GM19025 (cell line): ENCODE data around the gene PSMA6.
"Not testable (repeated sequence)": the region's sequence is repeated elsewhere in the genome, so short reads cannot be mapped to it uniquely, and the experiment has no call there.

ENCODE experiments used
- ATAC-seq: cut with Tn5 transposase; IDR thresholded peaks from one replicate; pipeline ENCODE4 v1.9.1; 2021; ENCODE audit warnings: mild to moderate bottlenecking, low read depth, moderate library complexity; ENCODE audit not compliant: unreplicated experiment

Gene PSMA6

DNA sequence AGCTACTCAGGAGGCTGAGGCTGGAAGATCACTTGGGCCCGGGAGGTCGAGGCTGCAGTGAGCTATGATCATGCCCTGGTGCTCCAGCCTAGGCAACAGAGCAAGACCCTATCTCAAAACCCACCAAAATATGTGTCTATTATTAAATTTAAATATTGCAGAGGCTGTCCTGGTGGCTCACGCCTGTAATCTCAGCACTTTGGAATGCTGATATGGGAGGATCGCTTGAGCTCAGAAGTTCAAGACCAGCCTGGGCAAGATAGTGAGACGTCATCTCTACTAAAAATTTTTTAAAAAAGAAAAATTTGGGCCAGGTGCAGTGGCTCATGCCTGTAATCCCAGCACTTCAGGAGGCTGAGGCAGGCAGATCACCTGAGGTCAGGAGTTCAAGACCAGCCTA, 13.9 kb downstream of the PSMA6 start:
- ATAC-seq: no peak

DNA sequence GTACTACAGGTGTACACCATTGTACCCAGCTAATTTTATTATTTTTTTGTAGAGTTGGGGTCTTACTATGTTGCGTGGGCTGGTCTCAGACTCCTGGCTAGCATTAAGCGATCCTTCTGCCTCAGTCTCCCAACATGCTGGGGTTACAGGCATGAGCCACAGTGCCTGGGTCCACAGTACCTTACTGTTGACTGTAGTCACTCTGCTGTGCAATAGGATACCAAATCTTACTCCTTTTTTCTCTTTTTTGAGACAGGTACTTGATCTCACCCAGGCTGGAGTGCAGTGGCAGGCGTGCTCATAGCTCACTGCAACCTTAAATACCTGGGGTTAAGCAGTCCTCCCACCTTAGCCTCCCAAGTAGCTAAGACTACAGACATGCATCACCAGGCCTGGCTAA, 25.6 kb downstream of the PSMA6 start:
- no peak for ATAC-seq

DNA sequence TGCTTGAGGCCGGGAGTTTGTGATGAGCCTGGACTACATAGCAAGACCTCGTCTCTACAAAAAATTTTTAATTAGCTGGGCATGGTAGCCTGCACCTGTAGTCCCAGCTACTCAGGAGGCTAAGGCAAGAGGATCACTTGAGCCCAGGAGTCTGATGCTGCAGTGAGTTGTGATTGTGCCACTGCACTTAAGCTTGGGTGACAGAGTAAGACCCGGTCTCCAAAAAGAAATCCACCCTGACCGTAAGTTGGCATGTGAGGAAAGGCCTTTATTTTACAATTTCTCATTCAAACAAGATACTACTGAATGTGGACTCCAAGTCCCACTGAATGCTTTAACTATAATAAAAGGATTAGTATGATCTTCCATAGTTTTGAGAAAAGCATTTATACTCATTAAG, 27.3 kb downstream of the PSMA6 start:
- no peak for ATAC-seq

DNA sequence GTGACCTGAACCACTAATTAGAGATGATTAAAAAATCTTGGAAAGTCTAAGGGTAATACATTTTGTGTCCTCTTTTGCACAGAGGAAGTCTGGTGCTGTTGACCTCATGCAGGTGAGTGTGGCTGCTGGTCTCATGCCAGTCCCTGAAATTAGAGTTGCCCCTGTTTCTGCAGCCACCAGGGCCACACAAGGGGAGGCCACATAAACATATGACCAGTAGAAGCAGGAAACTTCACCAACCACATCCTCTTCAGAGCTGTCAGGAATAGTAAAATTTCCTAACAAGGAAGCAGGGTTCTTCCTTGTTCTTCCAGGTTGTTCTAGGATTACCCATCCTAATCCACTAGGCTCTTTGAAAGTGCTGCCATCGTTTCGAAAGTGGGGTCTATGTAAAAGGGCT, 28.3 kb downstream of the PSMA6 start:
- ATAC-seq: no peak

DNA sequence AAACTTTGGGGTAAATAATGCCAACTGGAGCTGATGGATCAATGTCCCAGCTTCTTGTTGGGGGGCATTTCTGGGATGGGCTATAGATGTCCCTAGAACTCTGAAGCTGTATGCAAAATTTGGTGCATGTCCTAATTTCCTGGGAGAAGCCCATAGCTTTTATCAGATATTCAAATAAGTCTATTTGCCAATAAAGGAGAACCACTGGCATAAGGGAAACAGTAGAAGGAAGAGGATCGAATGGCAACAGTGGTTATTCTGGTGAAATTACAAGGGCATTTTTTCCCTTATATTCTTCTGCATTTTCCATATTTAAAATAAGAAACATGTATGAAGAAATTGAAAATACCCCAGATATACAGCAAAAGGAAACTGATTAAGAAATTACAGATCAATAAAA, 34.2 kb downstream of the PSMA6 start:
- no peak for ATAC-seq

DNA sequence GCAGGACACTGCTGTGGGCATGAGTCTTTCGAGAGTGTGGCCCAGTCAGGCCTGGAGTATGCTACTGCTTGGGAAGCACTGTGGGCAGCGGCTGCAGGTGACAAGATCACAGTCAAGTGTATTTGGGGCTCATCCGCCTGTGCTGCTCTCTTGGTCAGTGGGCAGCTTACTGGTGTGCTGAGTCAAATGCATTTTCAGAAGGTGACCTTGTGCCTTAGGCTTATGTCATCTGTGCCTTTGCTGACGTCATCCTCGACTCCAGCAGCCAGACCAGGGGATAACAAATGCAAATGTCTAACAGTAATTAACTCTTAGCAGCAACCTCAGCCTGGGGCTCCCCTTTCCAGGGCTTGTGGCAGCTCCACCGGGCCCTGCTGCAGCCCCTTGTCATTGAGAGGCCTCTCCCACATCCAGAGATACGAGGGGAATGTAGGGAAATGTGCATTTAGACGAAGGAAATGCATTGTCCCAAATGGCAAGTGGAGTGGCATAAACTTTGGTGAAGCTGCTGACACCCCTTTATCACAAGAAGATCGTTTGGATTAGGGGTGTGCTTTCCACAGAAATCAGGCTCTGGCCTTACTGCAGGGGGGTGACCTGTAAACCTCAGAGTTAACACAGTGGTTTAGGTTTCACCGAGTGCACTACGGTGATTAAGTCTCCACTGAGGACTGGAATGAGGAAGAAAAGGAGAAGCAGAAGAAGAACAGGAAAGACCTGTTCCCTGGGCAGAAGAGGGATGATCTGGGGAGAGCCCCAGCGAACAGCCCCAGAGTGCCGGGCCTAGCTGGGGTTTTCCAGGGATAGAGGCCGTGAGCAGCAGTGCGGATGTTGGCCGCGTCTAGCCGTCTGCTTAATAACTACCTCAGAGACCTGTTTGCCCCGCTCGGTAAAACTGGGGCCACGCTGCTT, 39.7 kb downstream of the PSMA6 start:
- ATAC-seq: peak; percentile 55

DNA sequence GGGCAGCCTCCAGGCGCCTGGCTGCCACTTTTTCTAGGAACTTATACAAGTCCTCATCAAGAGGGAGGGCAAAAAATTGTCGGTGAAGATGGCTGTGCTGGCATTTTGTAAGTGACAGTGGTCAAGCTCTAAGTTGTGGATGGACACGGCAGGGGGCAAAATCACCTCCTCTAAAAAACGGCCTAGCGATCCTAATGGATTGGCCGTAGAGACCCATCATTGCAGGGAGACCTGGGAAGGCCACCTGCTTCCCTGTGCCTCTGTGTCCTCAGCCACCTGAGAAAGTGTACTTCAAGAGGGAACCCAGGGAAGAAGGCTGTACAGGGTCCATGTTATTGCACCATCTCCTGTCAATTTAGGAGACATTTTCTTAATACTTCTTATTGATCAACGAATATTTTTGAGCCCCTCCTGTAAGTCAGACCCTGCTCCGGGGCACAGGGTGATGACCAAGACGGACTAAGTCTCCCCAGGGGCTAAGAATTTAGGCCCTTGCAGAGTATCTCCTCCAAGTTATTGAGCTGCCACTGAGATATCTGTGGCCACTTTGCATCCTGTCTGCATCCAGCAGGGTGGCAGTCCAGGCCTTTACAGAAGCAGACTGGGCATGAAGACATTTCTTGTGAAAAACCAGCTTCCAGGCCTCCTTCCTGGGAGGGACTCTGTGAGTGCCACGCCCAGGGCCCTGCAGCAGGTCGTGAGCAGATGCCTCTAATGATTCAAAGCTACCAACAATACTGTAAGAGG, 40.5 kb downstream of the PSMA6 start:
- ATAC-seq: no peak

DNA sequence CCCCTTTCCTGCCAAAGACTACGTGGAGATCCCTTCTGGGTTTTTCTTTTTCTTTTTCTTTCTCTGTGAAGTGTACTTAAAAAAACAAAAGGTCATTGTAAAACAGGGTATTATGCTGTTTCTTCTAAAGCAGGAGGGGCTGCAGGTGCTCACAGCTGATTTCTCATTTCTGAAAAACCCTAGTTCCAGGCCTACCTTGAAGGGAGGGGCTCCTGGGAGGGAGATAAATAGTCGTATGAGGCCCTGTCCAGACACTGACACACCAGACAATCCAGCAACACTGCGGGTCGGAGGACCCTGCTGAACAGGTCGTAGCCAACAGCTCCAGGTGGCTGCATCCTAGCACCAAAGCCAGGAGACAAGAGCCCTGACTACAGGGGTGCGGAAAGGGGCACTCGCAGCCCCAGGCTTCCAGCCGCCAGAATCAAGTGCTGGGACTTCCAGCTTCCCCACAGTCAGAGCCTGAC, 41.1 kb downstream of the PSMA6 start:
- no peak for ATAC-seq

DNA sequence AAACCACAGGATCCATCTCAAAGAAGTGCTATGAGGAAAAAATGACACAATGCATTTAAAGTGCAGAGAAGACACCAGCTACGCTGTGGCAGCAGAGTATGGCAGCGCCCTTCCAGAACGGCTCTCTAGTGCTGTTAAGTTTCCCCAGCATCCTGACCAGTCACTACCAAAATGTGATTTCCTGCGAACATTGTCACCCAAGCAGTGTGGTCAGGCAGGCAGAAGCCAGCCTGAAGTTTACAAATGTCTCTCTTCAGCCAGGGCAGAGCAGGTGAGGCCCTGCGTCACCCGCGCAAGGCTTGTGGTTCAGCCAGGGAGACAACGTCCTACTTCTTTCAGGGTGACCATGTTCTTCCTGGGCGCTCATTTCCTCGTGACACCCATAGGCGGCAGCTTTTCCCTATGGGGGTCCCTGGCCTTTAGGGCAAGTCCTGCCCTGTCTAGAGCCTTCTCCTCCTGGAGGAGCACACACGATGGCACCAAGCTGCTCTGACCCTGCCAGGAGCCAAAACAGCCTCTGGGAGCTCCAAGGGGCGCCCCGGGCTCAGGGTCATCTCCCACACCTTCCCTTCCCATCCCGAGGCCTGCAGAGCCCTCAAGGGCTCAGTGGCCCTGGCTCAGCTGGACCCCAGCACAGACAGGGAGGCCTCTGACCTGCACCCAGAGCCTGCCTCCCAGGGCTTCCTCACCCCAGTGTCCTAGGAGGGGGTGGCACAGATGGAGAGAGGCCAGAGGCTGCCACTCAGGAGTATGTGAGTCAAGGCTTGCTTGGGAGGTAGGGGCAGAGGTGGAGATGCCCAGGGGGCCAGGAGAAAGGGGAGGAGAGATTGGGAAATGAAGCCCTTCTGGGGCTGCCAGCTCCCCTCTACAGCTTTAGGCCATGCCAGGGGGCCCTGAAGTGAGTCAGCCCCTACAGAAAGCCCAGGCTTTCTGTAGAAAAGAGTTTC, 41.9 kb downstream of the PSMA6 start:
- no peak for ATAC-seq

DNA sequence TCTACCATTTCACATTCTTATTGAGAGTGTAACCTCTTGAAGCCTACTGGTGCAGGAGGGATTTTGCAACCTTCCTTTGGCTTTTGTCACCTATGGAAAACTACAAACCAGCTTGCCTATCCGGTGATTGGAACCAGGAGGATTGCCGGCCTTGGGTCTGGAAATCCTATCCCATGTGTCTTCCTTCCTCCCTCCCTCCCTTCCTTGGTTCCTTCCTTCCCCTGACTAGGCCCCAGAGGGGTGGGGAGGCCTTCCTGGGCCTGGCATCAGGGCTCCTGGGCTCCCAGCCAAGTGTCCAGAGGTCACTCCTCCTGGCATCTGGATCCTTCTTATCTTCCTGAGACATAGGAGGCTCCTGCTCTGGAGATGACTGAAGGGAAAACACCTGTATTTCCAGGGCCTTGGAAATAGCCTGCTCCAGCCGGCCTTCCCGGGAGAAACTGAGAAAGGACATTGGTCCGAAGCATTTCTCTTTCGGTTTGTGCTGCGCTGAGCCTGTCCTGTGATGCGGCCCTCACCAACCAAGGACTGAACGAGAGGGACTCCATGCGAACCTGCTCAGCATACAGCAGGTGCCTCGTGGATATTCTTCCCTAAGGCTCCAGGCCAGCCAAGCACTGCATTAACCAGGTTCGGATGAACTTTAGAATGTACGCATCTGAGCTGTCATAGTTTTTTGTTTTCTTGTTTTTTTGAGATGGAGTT, 43.4 kb downstream of the PSMA6 start:
- no peak for ATAC-seq

DNA sequence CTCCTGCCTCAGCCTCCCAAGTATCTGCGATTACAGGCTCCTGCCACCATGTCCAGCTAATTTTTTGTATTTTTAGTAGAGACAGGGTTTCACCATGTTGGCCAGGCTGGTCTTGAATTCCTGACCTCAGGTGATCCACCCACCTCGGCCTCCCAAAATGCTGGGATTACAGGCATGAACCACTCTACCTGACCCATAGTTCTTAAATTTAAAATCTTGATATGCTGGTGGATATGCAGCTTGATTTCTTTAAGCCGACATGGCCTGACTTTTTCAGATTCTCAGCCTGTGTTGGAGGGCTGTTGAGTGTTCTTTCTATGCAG, 44.0 kb downstream of the PSMA6 start:
- not testable (repeated sequence) for ATAC-seq

DNA sequence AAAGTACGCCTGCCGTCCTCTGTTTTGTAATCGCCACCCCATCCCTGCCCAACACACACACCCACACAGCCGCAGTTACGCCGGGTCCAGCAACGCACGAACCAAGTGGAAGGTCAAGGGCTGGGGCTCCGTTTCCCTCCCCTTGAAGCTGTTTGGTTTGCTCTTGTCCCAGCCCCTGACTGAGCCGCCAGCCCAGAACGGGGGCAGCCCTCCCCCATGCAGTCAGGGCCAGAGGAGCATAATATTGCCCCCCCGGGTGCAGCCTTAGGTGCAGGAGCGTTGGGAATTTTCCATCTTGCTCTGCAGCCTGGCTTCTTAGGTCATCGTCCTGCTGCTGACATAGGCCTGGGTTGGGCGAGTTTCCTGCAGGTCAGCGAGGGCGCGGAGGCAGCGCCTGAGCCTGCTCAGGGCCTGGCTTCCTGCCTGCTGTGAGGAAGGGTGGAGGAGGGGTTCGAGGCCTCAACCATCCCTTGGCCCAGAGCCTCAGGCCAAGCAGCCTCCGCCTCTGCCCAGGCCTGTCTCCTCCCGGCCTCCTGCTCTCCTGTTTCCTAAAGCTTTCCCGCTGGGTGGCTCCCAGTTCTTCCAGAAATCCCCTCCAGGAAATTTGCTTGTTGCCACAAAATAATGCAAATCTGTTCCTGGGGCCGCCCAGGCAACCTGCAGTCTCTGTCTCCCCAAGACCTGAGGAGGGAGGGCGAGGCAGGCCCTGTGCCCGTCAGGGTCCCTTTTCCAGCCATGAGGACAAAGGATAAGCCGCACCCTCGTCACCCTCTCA, 44.5 kb downstream of the PSMA6 start:
- ATAC-seq: no peak

DNA sequence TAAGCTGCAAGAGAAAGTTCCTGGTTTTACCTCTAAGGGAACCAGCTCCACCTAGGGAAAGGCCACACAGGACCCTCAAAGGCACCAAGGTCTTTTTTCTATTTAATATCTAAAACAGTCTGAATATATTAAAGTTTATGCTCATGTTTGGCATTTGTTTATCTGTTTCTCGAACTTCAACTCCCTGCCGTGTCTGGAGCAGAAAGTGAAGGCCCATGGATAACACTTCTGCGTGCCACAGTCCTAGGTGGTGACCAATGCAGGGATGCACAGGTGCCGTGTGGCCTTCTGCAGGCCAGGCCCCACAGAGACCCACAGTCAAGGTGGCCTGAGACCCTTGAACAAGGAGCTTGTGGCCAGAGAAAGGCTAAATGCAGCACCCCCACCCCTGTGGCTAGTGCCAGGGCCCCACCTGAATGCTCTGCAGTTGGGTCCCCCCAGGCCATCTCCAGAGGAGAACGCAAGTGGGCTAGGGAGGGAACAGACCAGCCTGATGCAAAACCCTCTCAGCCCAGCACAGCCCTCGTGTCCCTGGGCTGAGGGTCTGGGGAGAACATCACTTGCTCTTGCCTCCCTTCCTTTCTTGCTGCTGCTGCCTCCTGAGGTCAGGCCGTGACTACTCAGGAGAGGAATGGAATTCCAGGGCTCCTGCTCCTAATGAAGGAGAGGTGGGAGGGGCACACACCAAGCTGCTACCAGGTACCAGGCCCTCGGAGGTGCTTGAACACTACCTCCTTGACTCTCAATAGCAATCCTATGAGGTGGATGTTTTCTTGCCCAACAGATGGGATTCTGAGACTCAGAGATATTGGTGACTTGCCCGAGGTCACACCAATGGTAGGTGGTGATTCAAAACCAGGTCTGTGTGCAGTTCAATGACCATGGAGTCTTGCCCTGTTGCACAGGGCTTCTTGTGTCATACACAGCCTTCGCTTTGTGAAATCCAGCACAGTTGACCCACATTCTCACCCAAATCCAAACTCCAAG, 45.4 kb downstream of the PSMA6 start:
- ATAC-seq: no peak

DNA sequence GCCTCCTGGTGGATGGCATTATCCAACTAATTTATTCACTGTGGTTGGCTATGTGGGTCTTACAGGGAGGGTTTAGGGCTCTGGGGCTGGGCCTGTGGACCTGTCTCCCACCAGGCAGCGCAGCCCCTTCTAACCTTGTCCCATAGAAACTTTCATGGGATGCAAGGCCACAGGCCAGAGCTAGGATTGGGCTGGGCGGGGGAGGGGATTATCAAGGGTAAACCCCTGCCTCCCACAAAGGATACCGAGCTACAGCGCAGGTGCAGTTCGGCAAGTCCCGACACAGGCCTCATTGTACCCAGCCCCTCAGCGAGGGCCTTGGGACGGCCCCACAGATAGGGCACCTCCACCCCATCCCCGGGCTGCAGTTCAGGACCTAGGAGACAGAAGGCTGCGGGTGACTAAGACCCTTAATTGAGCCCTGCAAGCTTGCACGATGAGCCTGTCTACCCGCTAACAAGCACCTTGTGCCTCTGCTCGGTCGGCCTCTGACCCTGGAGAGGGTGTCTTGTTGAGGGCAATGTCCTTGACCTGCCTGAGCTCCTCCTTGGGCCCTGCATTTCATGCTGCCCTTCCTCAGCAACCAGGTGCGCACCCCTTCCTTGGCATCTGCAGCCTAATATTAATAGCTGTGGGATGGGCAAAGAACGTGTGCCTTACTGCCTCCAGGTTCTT, 46.7 kb downstream of the PSMA6 start:
- ATAC-seq: no peak

DNA sequence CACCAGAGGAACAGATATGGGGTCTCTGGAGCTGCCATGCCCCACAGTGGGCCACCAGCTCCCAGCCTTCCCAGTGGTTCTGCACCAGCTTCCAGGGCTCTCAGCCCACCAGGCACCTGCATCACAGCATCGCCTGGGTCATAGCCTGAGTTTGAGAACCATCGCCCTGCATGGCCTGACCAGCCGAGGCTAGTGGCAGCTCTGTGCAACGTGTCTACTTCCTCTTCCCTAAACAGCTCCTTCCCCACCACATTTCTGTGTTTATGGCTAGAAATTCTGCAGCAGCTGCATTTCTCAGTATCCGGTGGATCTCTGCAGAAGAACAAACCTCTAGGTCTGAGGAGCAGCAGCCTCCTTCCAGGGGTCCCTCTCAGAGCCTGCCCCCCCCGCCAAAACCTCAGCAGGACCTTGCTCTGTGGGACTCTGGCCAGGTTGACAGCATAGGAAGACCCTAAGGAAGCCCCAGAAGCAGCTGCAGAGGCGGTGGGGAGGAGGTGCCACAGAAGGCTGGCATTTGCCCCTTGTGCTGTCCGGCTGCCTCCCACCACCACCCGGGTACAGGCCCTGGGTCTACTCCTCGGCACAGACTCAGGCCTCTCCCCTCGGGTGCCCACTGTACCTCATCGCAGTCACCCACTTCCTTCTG, 47.7 kb downstream of the PSMA6 start:
- ATAC-seq: no peak

DNA sequence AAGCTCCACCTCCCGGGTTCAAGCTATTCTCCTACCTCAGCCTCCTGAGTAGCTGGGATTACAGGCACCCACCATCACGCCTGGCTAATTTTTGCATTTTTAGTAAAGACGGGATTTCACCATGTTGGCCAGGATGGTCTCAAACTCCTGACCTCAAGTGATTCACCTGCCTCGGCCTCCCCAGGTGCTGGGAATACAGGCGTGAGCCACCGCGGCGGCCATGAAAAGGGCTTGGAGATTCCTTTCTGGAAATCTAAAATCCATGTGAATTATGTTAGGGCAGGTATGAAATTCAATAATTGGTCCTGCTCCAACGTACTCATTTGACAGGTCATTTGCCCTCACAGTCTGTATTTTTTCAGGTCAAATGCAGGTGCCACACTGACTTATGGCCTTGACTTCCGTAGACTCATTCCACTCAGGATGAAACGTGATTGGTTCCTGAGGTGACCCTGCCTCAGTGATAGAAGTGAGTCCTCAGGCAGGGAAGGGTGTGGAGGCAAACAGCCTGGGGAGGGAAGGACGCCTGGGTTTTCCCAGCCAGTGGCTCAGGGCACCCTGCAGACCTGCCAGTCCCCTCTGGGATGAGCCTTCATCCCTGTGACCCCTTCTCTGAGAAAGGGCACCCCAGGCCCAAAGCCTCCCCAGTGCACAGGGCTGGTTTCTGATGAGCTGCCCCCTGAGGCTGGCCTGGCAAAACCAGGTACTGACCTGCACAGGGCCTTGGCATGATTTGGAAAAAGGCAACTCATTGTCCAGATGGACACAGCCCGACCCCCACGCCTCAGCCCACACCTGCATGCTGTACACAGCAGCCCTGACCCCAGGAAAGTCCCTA, 48.7 kb downstream of the PSMA6 start:
- ATAC-seq: no peak

DNA sequence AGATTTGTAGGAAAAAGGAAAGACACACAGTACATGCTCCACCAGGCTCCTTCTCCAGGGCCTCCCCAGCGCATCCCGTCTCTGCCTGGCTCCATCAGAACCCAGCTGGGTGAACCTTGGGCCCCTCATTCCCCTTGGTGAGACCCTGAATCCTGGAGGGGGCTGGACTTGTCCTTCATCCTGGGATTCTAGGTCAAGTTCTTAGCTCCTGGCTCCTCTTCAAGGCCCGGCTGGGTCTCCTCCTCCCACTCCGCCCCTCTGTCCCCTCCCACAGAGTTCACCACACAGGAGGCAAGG, 49.2 kb downstream of the PSMA6 start:
- no peak for ATAC-seq
